Muscle layer of colon (tissue), 2 donors: ENCODE measurements around the gene MT3.

ENCODE experiments used
- H3K27ac ChIP-seq: one replicate; pipeline ENCODE4 v1.7.0; 2013; ENCODE audit warnings: low read depth, mild to moderate bottlenecking, low read length, moderate library complexity
- H3K27me3 ChIP-seq, 2 donors: one replicate each; pipeline ENCODE4 v1.7.0; 2013; ENCODE audit warnings: low read length in 2 of 2, mild to moderate bottlenecking in 2 of 2; ENCODE audit not compliant: insufficient read depth in 2 of 2, control insufficient read depth in 1 of 2
- H3K36me3 ChIP-seq: one replicate; pipeline ENCODE4 v1.7.0; 2013; ENCODE audit warnings: mild to moderate bottlenecking, low read length; ENCODE audit not compliant: insufficient read depth
- H3K4me1 ChIP-seq: one replicate; pipeline ENCODE4 v1.7.0; 2013; ENCODE audit warnings: mild to moderate bottlenecking, low read length; ENCODE audit not compliant: insufficient read depth
- H3K4me3 ChIP-seq, 2 donors: one replicate each; pipeline ENCODE4 v1.7.0; 2013; ENCODE audit warnings: low read length in 2 of 2, low read depth in 1 of 2, mild to moderate bottlenecking in 1 of 2, moderate library complexity in 1 of 2
- H3K9ac ChIP-seq: one replicate; pipeline ENCODE4 v1.7.0; 2013; ENCODE audit warnings: low read length
- H3K9me3 ChIP-seq: one replicate; pipeline ENCODE4 v1.7.0; 2013; ENCODE audit warnings: mild to moderate bottlenecking, low read length
- donor health status: abdominal sarcoma.
- donor health status: Adenocarcinoma of cecum.

Gene MT3

DNA sequence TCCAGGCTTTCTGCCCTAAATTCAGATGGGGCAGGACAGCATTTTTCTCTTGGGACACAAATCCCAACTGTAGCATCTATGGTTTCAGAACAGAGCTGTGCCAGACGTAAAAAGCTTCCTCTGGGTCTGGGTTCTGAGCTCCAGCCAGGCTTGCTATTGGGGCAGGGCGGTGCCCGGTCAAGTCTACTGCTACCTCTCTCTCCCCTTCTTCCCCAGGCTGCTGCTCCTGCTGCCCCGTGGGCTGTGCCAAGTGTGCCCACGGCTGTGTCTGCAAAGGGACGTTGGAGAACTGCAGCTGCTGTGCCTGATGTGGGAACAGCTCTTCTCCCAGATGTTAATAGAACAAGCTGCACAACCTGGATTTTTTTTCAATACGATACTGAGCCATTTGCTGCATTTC is 44.2 kb downstream of the MT3 start:
- Histone ChIP-seq H3K4me3 (no peak overlapping the region), H3K27ac (no peak overlapping the region), H3K9me3 (no peaks in the 10 kb centered on the region), H3K4me1 (peaks cover 28% of the 10 kb centered on the region), H3K9ac (no peak overlapping the region), H3K27me3 (peaks cover 35 to 50% of the 10 kb centered on the region in 2 donors), H3K36me3 (no peaks in the 10 kb centered on the region)

DNA sequence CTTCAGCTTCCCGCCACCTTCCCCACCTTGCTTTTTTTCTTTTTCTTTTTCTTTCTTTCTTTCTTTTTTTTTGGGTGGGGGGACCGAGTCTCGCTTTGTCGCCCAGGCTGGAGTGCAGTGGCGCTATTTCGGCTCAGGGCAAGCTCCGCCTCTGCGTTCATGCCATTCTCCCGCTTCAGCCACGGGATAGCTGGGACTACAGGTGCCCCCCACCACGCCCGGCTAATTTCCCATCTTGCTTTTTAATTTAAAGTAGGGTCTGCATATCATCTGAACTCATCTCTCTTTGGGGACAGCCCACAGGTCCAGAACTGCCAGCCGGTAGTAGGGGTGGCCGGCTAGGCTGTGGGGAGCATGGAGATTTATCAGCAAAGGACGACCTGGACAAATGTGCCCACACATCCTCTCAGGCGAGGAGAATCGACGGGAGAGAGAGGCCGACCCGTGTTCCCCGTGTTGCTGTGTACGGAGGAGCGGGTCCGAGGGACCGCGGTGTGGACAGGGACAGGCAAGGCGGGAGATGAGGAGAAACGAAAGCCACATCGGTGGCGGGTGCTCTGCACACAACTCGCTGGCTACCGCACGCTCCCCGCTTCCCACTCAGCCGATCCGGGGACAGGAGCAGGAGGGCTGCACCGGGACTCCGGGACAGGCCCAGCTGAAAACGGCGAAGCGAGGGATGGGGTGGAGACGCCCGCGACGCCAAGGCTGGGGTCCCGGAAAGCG is 45.5 kb downstream of the MT3 start:
- H3K27me3 ChIP-seq, result peaks cover 48 to 63% of the 10 kb centered on the region in 2 donors
- peak overlapping the region in 1 of 2 donors; percentile 11 for H3K4me3 ChIP-seq
- H3K36me3 ChIP-seq, result no peaks in the 10 kb centered on the region
- no peak overlapping the region for H3K9ac ChIP-seq
- peaks cover 34% of the 10 kb centered on the region for H3K4me1 ChIP-seq
- H3K9me3 ChIP-seq, result no peaks in the 10 kb centered on the region
- H3K27ac ChIP-seq, result no peak overlapping the region

DNA sequence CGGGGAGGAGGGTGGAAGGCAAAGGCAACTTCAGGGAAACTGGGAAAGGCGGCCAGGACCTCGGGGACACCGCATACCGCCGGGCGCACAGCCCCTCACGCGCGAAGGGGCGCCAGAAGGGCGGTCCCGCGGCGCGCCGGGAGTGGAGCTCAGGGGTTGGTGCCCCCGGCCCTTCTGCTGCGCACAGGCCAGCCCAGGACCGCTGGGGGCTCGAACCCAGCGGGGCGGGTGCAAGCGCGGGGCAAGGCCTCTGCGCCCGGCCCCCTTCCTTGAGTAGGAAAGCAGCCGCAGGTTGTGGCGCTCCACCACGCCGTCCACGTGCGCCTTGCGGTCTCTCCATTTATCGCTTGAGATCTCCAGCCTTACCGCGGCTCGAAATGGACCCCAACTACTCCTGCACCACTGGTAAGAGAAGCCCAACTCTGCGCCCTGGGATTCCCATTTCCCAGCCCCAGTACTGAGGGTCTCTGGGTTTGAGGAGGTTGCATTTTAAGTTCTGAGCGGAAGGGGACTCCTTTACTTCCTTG is 46.2 kb downstream of the MT3 start:
- H3K27me3 ChIP-seq, result peaks cover 54 to 63% of the 10 kb centered on the region in 2 donors
- no peaks in the 10 kb centered on the region for H3K36me3 ChIP-seq
- H3K9me3 ChIP-seq, result no peaks in the 10 kb centered on the region
- peak overlapping the region in 1 of 2 donors; percentile 11 for H3K4me3 ChIP-seq
- no peak overlapping the region for H3K9ac ChIP-seq
- no peak overlapping the region for H3K27ac ChIP-seq
- H3K4me1 ChIP-seq, result peaks cover 34% of the 10 kb centered on the region

DNA sequence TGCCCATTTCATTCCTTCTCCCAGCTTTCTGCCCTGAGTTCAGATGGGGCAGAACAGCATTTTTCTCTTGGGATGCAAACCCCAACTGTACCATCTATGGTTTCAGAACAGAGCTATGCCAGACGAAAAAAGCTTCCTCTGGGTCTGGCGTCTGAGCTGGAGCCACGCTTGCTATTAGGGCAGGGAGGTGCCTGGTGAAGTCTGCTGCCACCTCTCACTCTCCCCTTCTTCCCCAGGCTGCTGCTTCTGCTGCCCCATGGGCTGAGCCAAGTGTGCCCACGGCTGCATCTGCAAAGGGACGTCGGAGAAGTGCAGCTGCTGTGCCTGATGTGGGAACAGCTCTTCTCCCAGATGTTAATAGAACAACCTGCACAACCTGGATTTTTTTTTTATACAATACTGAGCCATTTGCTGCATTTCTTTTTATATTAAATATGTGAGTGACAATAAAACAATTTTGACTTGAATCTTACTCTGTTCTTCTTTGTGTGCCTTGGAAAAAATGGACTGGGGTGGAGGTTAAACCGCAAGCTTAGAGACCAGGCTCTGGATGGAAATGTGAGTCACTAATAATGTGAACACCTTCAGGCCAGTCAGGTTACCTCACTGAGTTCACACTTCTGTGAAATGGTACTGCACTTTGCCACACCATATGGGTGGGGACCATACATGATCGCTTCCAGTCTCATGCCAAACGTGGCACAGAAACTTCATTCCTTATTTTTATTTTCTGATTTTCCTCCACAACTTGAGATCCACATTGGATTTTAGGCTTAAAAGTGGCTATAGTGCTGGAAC is 47.5 kb downstream of the MT3 start:
- Histone ChIP-seq H3K4me1 (peaks cover 30% of the 10 kb centered on the region), H3K36me3 (no peaks in the 10 kb centered on the region), H3K9ac (no peak overlapping the region), H3K27me3 (peaks cover 57 to 63% of the 10 kb centered on the region in 2 donors), H3K9me3 (no peaks in the 10 kb centered on the region), H3K27ac (no peak overlapping the region), H3K4me3 (no peak overlapping the region)

DNA sequence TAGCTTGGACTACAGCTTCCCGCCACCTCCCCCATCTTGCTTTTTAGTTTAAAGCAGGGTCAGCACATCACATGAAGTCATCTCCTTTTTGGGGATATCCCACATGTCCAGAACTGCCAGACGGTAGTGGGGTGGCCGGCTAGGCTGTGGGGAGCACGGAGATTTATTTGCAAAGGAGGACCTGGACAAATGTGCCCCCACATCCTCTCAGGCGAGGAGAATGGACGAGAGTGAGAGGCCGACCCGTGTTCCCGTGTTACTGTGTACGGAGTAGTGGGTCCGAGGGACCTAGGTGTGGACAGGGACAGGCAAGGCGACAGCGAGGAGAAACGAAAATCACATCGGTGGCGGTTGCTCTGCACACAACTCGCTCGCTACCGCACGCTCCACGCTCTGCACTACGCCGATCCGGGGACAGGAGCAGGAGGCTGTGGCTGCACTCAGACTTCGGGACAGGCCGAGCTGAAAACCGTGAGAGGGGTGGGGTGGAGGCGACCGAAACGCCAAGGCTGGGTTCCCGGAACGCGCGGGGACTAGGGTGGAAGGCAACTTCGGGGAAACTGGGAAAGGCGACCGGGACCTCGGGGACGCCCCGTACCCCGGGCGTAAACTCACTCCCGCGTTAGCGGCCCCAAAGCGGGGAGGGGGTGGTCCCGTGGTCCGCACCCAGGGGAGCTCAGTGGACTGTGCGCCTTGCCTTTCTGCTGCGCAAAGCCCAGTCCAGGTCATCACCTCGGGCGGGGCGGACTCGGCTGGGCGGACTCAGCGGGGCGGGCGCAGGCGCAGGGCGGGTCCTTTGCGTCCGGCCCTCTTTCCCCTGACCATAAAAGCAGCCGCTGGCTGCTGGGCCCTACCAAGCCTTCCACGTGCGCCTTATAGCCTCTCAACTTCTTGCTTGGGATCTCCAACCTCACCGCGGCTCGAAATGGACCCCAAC is 48.8 kb downstream of the MT3 start, which contains the start of gene MT1A:
TSS of gene MT1A (plus strand) at position 853 of the 937 bp plus-strand sequence. CDS start at position 926, 73 bp downstream.
- H3K9me3 ChIP-seq, result no peaks in the 10 kb centered on the region
- peak within 1 kb of the TSS; percentile 52 to 62 for H3K4me3 ChIP-seq
- H3K36me3 ChIP-seq, result no peaks in the 10 kb centered on the region
- H3K4me1 ChIP-seq, result peaks cover 23% of the 10 kb centered on the region
- peaks cover 57 to 60% of the 10 kb centered on the region in 2 donors for H3K27me3 ChIP-seq
- no peak within 1 kb of the TSS for H3K27ac ChIP-seq
- no peak within 1 kb of the TSS for H3K9ac ChIP-seq

DNA sequence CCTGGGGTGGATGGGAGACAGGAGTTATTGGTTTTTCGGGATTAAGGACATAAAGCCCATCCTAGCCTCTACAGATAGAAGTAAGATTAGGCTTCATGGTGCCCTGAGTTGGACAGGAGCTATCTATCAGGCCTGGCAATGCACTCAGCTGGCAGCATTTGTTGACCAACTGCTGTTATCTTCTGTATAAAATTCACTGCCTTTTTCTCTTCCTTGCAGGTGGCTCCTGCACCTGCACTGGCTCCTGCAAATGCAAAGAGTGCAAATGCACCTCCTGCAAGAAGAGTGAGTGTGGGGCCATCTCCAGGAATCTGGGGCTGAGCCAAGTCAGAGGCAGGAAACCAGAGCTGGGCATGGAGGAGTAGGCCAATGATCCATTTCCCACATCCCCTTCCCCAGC is 49.7 kb downstream of the MT3 start:
- Histone ChIP-seq H3K36me3 (no peaks in the 10 kb centered on the region), H3K4me1 (peaks cover 27% of the 10 kb centered on the region), H3K9me3 (no peaks in the 10 kb centered on the region), H3K4me3 (peak overlapping the region in 1 of 2 donors; percentile 52), H3K27ac (no peak overlapping the region), H3K27me3 (peaks cover 59 to 70% of the 10 kb centered on the region in 2 donors), H3K9ac (no peak overlapping the region)

DNA sequence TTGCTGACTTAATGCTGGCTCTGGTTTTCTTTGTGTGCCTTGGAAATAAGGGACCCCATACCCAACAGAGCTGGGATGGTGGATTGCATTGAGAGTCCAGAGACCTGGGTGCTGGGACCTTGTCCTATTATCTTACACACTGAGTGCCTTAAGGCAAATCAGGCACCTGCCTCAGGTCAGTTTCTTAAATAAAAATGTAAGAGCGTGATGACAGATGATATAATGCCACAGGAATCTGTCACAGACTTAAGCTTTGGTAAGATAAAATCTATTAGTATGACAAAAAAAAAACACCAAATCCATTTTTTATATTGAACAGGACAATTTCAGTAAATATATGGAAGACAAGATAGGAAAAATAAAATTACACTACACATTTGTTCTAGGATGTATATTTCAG is 50.7 kb downstream of the MT3 start:
- H3K4me3 ChIP-seq, result no peak overlapping the region
- peaks cover 24% of the 10 kb centered on the region for H3K4me1 ChIP-seq
- H3K9ac ChIP-seq, result no peak overlapping the region
- no peaks in the 10 kb centered on the region for H3K9me3 ChIP-seq
- no peak overlapping the region for H3K27ac ChIP-seq
- H3K27me3 ChIP-seq, result peaks cover 57 to 70% of the 10 kb centered on the region in 2 donors
- H3K36me3 ChIP-seq, result no peaks in the 10 kb centered on the region
